HG03439 (cell line): ENCODE measurements around the gene STK39.
A peak's percentile ranks its signal among the peaks of the same experiment; 100 is the strongest.
"Not testable (repeated sequence)": the region's sequence is repeated elsewhere in the genome, so short reads cannot be mapped to it uniquely, and the experiment has no call there.

Experiments used
- ATAC-seq: cut with Tn5 transposase; IDR thresholded peaks from one replicate; pipeline ENCODE4 v1.9.1; 2021; ENCODE audit warnings: mild to moderate bottlenecking, moderate library complexity; ENCODE audit not compliant: unreplicated experiment

The STK39 gene

DNA sequence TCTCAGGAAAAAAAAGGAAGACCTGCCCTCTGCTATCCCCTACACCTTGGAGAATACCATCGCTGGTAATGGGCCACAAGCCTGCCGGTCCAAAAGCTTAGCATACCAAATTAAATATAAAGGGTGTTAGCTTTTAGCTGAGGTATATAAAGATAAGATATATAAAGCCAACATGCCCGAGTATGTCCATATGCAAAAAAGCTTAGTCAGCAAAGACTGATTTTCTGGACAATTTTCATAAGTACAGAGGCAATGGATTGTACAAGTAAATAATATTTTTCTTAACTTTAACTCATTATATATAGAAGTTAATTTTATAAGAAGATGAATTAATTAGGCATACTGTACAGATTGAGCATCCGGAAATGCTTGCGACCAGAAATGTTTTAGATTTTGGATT lies 106.5 kb downstream of the STK39 start:
- ATAC-seq = no peak

DNA sequence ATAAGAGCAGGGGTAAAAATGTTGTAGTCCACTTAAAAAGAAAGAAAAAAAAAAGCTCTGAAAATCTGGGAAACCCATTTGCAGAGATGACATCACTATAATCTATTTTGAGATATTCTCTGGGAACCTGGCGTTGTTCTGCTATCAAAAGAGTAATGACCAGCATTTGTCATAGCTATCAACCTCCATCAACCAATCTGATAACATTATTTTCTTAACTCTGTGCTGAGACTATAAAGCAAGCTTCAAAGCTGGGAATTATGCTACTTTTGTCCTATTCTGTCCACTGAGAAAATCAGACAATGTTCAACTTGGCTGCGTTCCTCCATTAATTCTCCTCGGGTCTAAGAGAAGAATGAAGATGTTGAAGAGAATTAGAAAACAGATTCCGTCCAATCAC lies 107.5 kb downstream of the STK39 start:
- ATAC-seq = no peak

DNA sequence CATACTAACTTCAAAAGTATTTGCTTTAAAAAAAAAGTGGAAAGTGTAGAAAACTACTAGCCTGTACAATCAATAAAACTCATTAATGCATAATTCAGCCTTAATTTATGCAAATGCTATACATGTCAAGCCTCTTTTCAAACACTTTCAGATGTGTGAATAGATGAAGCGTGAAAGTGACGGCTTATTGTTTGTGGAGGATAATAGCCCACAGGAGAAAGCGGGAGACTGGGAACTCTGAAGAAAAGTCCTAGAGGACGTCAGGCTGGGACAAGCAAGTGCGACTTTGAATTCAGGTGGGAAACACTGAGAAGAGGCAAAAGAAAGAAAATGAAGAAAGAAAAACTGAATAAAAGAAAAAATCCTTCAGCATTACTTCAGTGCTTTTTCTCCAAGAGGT lies 108.5 kb downstream of the STK39 start:
- no peak for ATAC-seq

DNA sequence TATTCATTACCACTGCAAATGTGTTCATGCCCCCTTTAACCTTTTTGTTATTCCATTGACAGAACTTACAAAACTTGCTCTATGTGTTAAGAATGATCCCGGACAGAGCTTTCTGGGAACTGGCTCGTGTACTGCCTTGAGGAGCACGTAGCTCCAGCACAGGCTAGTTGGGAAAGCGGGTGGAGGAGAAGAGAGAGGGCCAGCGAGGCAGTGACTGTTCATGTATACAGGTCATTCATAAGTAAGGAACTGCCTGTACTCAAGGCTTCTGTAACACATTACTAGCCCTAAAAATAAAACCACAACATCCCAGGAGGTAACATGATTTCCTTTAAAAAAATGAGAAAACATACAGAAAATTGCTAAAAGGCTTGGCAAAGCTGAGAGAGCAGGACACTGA lies 109.0 kb downstream of the STK39 start:
- ATAC-seq = no peak

DNA sequence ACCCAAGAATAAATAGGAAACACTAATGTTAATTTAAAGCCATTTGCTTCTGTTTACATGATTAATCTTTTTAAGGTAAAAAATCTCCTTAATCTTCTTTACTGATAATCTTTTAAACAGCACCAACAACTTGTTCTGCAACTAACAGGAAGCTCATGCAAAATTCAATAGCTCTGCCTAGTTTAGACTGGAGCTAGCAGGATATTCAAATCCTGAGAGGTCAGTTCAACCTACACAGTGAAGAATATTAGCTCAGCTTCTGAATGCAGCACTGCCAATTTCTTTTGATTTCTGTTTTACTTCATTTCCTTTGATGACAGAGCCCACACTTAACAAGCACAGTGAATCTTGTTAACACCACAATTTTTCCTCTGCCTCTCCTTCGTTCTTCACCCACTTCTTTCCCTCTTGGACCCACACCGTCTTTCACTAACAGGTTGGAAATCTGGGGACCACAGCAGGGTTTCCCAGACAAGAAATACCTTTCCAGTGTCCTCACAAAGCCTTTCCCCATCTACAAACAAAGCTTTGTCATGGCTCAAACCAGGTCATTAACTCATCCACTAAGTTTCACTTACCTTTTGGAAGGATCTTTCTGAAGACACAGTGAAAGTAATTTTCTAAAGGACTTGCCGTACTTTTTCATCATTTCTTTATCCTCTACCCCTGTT lies 109.8 kb downstream of the STK39 start:
- ATAC-seq = no peak

DNA sequence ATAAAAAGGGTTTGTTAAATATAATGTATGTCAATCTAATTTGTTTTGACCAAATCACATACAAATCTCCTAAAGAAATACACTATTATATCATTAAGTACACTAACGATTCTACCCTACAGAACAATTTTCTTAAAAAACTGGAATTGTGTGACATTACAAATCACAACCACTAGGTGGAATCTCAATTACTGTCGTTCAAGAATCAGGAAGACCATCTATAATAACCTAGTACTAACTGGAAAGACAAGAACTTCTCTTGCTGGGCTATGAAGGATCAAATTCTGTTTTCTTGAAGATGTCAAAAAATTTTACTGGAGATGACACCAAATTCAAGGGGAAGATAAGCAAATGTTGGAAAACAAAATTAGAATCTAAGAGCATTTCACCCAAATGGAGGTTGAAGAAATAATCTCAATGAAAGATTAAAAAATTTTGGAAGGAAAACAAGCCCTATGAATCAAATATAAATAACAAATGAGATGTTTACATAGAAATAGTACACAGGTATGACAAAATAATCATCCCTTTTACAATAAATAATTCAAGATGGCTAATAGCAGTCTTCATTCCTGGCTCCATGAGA lies 110.9 kb downstream of the STK39 start:
- no peak for ATAC-seq

DNA sequence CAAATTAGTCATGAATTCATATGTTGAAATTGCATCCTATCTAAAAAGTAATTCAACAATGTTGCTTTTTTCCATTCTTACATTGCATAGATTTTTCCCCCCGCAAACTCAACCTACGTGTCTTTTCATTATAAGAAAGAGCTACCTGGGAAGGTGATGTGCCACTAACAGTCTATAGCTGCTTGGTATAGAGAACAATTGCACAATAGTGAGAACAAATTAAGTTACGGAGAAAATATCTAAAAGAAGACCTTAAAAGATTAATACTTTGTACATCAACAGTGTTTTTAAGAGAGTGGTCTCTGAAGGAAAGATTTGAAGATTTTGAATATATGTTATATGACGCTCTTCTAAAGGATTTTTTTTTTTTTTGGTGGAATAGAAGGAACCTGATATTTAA lies 111.8 kb downstream of the STK39 start:
- ATAC-seq = no peak

DNA sequence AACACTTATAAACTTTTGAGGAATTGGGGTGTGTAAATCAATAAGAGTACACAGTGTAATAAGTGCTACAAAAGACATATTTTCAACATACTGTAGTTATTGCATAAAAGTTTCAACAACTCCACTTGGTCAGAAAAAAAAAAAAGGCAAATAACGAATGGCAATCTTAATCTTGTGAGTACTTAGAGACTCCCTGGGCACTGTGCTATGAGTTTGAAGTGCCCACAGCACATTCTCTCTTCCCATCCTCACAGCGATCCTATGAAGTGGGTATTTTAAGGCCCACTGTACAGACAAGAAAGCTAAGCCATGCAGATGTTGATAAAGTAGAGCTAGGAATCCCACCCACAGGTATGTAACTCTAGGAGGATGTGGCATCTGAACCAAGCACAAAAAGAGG lies 112.3 kb downstream of the STK39 start:
- ATAC-seq = no peak

DNA sequence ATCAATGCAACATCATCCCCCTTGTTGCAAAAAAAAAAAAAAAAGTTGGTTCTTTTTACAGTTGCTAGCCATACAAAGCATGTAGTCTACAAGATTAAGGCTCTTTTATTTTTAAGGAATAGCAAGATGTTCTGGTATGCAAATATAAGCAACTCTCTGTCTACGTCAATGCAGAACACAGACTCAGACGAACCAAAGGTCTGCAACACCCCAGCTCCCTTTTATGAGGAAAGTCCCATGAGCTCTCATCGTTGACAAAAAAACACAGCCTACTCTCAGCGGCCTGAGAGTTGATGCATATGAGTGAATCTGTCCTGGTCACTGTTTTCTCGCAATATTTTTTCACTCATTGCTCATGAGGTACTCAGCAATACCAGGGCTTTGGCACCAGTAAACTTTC lies 112.9 kb downstream of the STK39 start:
- ATAC-seq = no peak

DNA sequence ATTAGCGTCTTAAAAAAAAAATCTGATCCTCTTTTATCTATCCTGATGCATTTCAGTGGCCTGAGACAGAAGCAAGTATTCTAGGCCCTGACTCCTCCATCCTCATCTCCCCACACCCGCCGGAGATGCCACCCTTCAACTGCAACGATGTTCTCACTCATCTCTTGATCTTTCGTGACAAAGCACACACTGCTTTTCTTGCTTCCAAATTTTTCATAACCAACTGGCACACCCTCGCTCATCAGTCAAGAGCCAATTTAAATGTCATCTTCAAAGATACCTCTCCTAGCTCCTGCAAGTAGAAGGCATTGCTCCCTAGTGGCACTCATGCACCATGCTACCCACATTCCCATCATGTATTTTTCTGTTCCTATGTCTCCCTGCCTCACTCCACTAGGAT lies 115.0 kb downstream of the STK39 start:
- ATAC-seq = no peak

DNA sequence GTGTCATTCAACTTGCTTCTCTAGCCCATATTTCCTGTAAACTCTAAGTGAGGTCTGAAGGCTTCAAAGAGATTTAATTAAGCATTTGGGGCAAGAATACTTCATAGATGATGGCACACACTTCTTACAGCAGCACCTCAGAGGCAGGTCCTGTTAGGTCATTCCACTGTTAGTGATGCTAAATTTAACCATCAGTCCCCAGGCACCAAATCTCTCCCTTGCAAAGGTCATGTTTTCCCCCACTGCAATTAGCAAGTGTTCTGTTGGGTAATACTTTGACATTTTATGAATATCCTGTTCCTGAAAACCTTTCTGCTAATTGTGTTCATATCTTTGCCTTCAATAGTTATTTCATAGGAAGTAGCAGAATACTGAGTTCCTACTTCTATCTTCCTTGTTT lies 117.0 kb downstream of the STK39 start:
- no peak for ATAC-seq

DNA sequence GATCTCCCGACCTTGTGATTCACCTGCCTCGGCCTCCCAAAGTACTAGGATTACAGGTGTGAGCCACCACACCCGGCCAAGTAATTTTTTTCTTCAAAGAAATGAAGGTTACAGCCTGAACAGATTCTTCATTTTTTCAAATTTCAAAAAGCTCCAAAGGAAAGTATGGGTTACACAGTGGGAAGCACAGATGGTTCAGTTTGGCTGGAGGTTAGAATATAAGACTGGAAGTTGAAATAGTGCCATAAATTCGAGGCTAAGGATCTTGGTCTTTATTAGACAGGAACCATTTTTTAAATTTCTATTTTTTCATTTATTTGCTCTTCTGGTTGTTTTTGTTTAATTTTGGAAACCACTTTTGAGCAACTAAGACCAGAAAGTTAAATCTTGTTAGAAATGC lies 120.0 kb downstream of the STK39 start:
- no peak for ATAC-seq

DNA sequence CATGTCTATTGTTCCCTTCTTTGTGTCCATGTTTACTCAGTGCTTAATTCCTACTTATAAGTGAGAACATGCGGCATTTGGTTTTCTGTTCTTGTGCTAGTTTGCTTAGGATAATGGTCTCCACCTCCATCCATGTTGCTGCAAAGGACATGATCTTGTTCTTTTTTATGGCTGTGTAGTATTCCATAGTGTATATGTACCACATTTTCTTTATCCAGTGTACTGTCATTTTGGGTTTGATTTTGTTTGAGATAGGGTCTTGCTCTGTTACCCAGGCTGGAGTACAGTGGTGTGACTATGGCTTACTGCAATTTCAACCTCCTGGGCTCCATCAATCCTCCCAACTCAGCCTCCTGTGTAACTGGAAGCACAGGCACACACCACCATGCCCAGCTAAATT lies 125.2 kb downstream of the STK39 start:
- not testable (repeated sequence) for ATAC-seq

DNA sequence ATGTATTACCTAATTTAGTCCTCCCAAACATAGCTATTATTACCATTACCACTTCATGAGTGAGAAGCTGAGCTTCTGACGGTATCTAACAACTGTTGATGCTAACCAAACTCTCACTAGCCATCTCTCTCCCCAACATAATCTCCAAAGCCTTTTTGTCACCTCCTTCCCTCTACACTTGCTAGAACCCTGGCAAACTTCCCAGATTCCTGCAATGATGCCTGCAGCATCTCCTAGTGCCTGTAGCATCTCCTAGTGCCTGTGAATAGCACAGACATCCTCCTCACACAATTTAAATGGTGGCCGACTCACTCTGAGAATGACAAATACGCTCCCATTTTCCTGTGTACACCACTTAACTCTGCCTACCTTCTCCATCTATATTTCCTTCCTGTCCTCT lies 126.7 kb downstream of the STK39 start:
- ATAC-seq = no peak

DNA sequence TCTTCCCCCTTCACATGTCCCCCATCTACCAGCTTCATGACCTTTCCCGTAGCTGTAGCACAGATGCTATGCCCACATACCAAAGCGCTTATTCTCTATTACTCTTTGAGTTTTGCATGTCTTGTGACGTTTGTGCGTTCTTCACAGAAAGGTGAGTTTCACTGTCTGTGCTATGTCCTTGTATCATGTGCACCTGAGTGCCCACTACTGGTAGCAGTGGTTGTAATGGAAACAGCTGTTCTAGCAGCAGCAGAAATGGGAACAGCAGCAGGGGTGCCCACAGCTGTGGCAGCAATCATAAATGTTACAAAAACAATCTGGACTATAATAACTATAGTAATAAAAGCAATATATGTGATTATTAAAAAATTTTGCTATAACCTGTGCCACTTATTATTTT lies 127.1 kb downstream of the STK39 start:
- no peak for ATAC-seq

DNA sequence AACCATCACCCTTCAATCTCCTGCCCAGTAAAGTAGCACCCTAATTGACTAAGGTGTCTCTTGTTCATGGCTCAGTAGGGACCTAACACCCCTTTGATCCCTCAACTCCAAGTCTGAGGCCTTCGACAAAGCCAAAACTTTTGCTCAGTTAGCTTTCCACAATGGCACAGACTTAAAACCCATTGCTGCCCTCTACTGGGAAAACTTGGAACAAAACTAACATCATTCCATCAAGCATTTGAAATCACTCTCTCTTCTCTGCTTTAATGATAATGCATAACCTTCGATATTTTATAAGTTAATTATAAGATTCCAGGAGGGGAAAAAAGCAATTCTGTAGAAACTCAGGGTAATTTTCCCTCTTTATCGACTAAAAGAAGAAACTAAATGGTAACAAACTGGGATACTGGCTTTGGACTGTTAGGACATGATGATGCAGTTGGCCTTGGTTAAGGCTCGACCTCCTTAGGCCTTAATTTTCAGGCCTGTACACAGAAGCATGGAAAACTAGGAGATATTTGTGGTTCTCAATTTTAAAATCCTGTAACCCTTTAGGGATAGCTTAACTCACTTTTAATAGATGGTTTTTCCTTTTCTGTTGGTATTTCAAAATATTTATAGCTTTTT lies 127.8 kb downstream of the STK39 start:
- peak; percentile 60 for ATAC-seq

DNA sequence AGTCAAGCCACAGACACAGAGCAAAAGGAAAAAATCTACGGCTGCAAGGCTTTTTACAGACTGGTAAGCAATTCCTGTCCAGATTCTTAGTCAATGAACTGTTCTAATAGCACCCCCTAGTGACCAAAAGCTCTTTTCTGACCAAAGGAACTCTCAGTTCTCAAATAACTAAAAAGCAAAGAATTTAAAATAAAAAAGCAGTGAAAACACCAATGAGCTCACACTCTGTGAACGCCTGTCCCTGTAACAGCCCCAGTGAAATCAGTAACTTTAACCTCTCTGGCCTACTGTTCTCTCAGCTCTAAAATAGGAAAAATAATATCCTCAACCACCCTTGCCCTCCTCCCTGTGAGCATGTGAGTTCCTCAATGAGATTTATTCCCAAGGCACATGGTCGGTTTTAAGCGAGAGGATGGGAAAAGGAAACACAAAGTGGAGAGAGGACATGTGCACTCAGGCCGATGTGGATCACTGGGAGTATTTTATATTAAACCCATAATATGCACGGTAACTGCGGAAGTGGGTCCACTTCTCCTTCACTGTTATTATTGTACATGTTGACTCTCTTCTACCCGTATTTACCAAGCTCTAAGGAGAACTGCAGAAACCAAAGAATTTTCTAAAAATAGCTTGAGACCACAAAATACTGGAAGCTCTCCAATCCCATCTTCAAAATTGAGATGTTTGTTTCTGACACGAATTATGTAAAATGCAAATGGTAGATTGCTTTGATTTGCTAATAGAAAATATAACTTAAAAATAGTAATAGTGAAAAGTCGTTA lies 128.5 kb downstream of the STK39 start:
- ATAC-seq = peak; percentile 58

DNA sequence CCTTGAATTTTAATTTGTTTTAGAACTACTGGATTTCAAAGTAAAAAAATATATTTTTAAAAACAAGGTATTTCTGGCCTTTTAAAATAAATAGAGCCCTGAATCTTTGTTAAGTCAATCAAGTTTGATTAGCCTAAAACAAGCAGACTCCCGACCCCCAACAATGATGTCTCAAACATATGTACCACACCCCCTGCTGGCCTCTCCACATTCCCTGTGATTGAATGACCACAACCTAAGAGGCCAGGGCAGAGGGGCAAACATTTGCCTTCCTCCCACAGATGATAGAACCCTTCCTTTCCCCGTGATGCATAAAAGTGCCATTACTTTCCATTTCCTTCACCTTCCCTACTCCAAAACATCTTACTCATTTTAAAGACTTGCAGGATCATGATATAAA lies 130.9 kb downstream of the STK39 start:
- no peak for ATAC-seq

DNA sequence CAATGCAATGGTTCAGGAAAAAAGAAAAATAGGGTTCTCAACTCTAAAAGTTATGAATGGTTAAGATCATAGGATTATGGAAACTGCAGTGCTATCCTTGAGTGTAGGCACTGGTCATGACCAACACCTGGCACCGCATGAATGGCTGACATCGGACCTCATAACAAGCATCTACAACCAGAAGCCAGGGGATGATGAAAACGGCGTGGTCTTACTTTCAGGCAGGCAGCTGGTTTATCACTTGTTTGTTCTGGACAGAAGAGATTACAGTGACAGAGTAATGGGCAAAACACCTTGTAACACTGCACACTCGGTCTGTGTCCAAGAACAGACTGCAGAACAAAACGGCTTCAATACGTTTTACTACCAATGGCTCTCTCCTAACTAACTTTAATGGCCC lies 132.8 kb downstream of the STK39 start:
- ATAC-seq = no peak

DNA sequence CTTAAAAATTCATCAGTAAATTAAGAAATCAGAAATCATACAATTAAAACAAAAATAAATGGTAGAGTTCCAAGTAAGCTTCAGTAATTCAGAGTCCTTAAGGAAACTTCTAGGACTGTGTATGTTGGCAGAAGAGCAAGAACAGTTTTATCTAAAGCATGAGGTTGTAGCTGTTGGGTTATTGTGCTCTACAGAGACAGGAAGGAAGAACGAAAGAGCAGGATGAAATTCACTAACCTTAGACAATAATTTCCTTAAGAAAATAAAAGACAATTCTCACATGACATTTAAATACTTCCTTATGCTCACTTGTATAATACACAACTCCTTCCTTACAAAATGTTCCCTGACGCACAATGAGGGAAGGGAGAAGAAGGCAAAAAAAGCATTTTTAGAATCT lies 133.4 kb downstream of the STK39 start:
- ATAC-seq = no peak

DNA sequence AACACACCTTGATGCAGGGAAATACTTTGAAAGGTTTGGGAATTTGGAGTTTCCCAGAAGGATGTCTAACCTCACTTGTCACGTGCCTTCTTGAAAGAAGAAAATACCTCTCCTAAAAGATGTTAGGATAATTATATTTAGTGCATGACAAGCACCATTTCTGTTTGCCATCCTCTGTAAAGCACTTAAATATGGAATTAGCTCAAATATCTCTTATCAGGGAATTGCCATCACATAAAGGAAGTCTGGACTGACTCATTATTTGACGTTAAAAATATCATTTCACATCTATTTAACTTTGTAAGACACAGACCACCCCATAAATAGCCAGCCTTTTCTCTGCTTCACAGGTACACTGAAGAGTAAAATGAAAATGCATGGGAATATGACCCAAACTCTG lies 140.1 kb downstream of the STK39 start:
- no peak for ATAC-seq

DNA sequence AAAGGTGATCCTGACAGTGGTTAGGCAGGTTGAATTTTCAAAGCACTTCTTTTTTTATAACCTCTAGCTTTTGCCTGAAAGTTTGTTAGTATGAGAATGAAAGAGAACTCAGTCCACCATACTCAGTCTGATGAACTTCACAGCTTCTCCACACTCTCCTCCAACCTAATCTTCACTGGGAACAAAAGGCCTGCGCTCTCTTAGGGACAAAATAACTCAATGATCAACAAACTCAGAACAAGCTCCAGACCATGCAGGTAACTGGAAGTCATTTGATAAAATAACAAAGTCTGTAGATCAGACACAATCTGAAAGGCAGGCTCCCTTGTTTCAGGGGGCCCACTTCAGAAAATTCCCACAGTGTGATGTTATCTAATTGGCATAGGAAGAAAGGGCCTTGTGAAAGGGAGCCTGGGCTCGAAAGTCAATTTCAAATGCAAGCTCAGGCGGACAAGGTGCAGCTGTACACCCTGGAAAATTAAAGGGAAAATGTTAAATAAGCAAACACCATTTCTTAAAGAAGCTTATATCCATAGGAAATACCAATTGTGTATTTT lies 142.2 kb downstream of the STK39 start:
- ATAC-seq = no peak
